ENCODE data around the gene NAV2. TPM values are rescaled to one million over a fixed set of nuclear protein-coding genes. Genes with fewer than 3 reads are reported as not detected.

Gene NAV2
- total and polyA plus RNA-seq, 5 donors = 4.4 to 12.9 (median 8.6) TPM

- WGBS = under 1% methylated on average over 48 of the region's 48 CpGs
- DNase-seq (peak in 2 of 3 donors; percentile 63 to 64), ATAC-seq (peak; percentile 39 to 54)
- peaks cover 2% of the 10 kb centered on the region for H3K4me1 ChIP-seq (ENCODE audit: control insufficient read depth, insufficient read depth, low read length)
- H3K9me3 ChIP-seq (ENCODE audit: control insufficient read depth, low read length) = no peaks in the 10 kb centered on the region
- no peak overlapping the region for H3K27ac ChIP-seq (ENCODE audit: low read length)
- no peaks in the 10 kb centered on the region for H3K27me3 ChIP-seq (ENCODE audit: control insufficient read depth, insufficient read depth)
- intact Hi-C loops (cut with DNase I) = no loop called here
- H3K4me3 ChIP-seq (ENCODE audit: low read length) = peak overlapping the region; percentile 90
These were observed 64.4 kb downstream of the NAV2 start for GRCh38 chr11:19777039-19777376.

GRCh38 chr11:19777377-19778102 lies 64.9 kb downstream of the NAV2 start:
- WGBS = 12% methylated on average over 29 of the region's 29 CpGs
- H3K27me3 ChIP-seq (ENCODE audit: control insufficient read depth, insufficient read depth) = no peaks in the 10 kb centered on the region
- H3K27ac ChIP-seq (ENCODE audit: low read length) = no peak overlapping the region

GRCh38 chr11:19779740-19780139 lies 67.1 kb downstream of the NAV2 start:
- intact Hi-C loops (cut with DNase I) = no loop called here
- WGBS = 91% methylated on average over 2 of the region's 2 CpGs
- DNase-seq = no peak
- no peak for ATAC-seq
- Histone ChIP-seq H3K27me3 (ENCODE audit: control insufficient read depth, insufficient read depth) (no peaks in the 10 kb centered on the region), H3K9me3 (ENCODE audit: control insufficient read depth, low read length) (no peaks in the 10 kb centered on the region), H3K4me3 (ENCODE audit: low read length) (no peak overlapping the region), H3K27ac (ENCODE audit: low read length) (no peak overlapping the region), H3K4me1 (ENCODE audit: control insufficient read depth, insufficient read depth, low read length) (peaks cover 2% of the 10 kb centered on the region)

More at GRCh38 chr11:19777377-19778102, 64.9 kb downstream of the NAV2 start:
- ATAC-seq = peak; percentile 56 to 76
- intact Hi-C loops (cut with DNase I) = no loop called here
- peak in 1 of 3 donors; percentile 35 for DNase-seq
- Histone ChIP-seq H3K4me1 (ENCODE audit: control insufficient read depth, insufficient read depth, low read length) (peaks cover 2% of the 10 kb centered on the region), H3K9me3 (ENCODE audit: control insufficient read depth, low read length) (no peaks in the 10 kb centered on the region), H3K4me3 (ENCODE audit: low read length) (peak overlapping the region; percentile 90)

- ATAC-seq = no peak
- WGBS = 100% methylated on average over 1 of the region's 1 CpG
- no peaks in the 10 kb centered on the region for H3K4me1 ChIP-seq (ENCODE audit: control insufficient read depth, insufficient read depth, low read length)
These were observed 68.7 kb downstream of the NAV2 start for GRCh38 chr11:19781351-19781750.

GRCh38 chr11:19785265-19785664 lies 72.6 kb downstream of the NAV2 start:
- Histone ChIP-seq H3K27me3 (ENCODE audit: control insufficient read depth, insufficient read depth) (no peaks in the 10 kb centered on the region), H3K9me3 (ENCODE audit: control insufficient read depth, low read length) (no peaks in the 10 kb centered on the region), H3K27ac (ENCODE audit: low read length) (no peak overlapping the region), H3K4me1 (ENCODE audit: control insufficient read depth, insufficient read depth, low read length) (no peaks in the 10 kb centered on the region), H3K4me3 (ENCODE audit: low read length) (no peak overlapping the region)
- no peak for ATAC-seq
- 91% methylated on average over 2 of the region's 2 CpGs for WGBS
- DNase-seq = no peak
- intact Hi-C loops (cut with DNase I) = no loop called here

More at GRCh38 chr11:19781351-19781750, 68.7 kb downstream of the NAV2 start:
- H3K9me3 ChIP-seq (ENCODE audit: control insufficient read depth, low read length) = no peaks in the 10 kb centered on the region
- no peak overlapping the region for H3K4me3 ChIP-seq (ENCODE audit: low read length)
- no peak overlapping the region for H3K27ac ChIP-seq (ENCODE audit: low read length)
- DNase-seq = no peak
- H3K27me3 ChIP-seq (ENCODE audit: control insufficient read depth, insufficient read depth) = no peaks in the 10 kb centered on the region
- intact Hi-C loops (cut with DNase I) = no loop called here

GRCh38 chr11:19786644-19787043 lies 74.0 kb downstream of the NAV2 start:
- intact Hi-C loops (cut with DNase I) = no loop called here
- no peak for DNase-seq
- 96% methylated on average over 2 of the region's 2 CpGs for WGBS
- no peaks in the 10 kb centered on the region for H3K27me3 ChIP-seq (ENCODE audit: control insufficient read depth, insufficient read depth)
- H3K27ac ChIP-seq (ENCODE audit: low read length) = no peak overlapping the region
- ATAC-seq = no peak
- no peaks in the 10 kb centered on the region for H3K4me1 ChIP-seq (ENCODE audit: control insufficient read depth, insufficient read depth, low read length)
- no peaks in the 10 kb centered on the region for H3K9me3 ChIP-seq (ENCODE audit: control insufficient read depth, low read length)
- no peak overlapping the region for H3K4me3 ChIP-seq (ENCODE audit: low read length)

GRCh38 chr11:19788435-19788834 lies 75.8 kb downstream of the NAV2 start:
- Histone ChIP-seq H3K4me3 (ENCODE audit: low read length) (no peak overlapping the region), H3K9me3 (ENCODE audit: control insufficient read depth, low read length) (no peaks in the 10 kb centered on the region), H3K27ac (ENCODE audit: low read length) (no peak overlapping the region), H3K4me1 (ENCODE audit: control insufficient read depth, insufficient read depth, low read length) (peaks cover 7% of the 10 kb centered on the region), H3K27me3 (ENCODE audit: control insufficient read depth, insufficient read depth) (no peaks in the 10 kb centered on the region)
- 94% methylated on average over 4 of the region's 4 CpGs for WGBS
- ATAC-seq (no peak), DNase-seq (no peak)
- intact Hi-C loops (cut with DNase I) = no loop called here

GRCh38 chr11:19789245-19789644 lies 76.6 kb downstream of the NAV2 start:
- WGBS = 88% methylated on average over 6 of the region's 6 CpGs
- Histone ChIP-seq H3K9me3 (ENCODE audit: control insufficient read depth, low read length) (no peaks in the 10 kb centered on the region), H3K4me1 (ENCODE audit: control insufficient read depth, insufficient read depth, low read length) (peaks cover 9% of the 10 kb centered on the region)

GRCh38 chr11:19789835-19790710 lies 77.4 kb downstream of the NAV2 start:
- DNase-seq = peak in 1 of 3 donors; percentile 55
- peak; percentile 51 to 58 for ATAC-seq
- no peak overlapping the region for H3K4me3 ChIP-seq (ENCODE audit: low read length)
- H3K27me3 ChIP-seq (ENCODE audit: control insufficient read depth, insufficient read depth) = no peaks in the 10 kb centered on the region
- 45% methylated on average over 10 of the region's 10 CpGs for WGBS
- H3K27ac ChIP-seq (ENCODE audit: low read length) = no peak overlapping the region
- intact Hi-C loops (cut with DNase I) = no loop called here
- no peaks in the 10 kb centered on the region for H3K9me3 ChIP-seq (ENCODE audit: control insufficient read depth, low read length)
- H3K4me1 ChIP-seq (ENCODE audit: control insufficient read depth, insufficient read depth, low read length) = peaks cover 9% of the 10 kb centered on the region

More at GRCh38 chr11:19789245-19789644, 76.6 kb downstream of the NAV2 start:
- intact Hi-C loops (cut with DNase I) = no loop called here
- H3K27ac ChIP-seq (ENCODE audit: low read length) = no peak overlapping the region
- no peaks in the 10 kb centered on the region for H3K27me3 ChIP-seq (ENCODE audit: control insufficient read depth, insufficient read depth)
- no peak for DNase-seq
- ATAC-seq = no peak
- H3K4me3 ChIP-seq (ENCODE audit: low read length) = no peak overlapping the region

GRCh38 chr11:19790831-19791552 lies 78.4 kb downstream of the NAV2 start:
- Histone ChIP-seq H3K4me3 (ENCODE audit: low read length) (no peak overlapping the region), H3K27me3 (ENCODE audit: control insufficient read depth, insufficient read depth) (no peaks in the 10 kb centered on the region), H3K4me1 (ENCODE audit: control insufficient read depth, insufficient read depth, low read length) (peaks cover 9% of the 10 kb centered on the region), H3K9me3 (ENCODE audit: control insufficient read depth, low read length) (no peaks in the 10 kb centered on the region), H3K27ac (ENCODE audit: low read length) (no peak overlapping the region)
- ATAC-seq = peak in 1 of 2 donors; percentile 36
- intact Hi-C loops (cut with DNase I) = no loop called here
- 85% methylated on average over 8 of the region's 8 CpGs for WGBS
- no peak for DNase-seq

GRCh38 chr11:19792510-19792909 lies 79.9 kb downstream of the NAV2 start:
- Histone ChIP-seq H3K27me3 (ENCODE audit: control insufficient read depth, insufficient read depth) (no peaks in the 10 kb centered on the region), H3K9me3 (ENCODE audit: control insufficient read depth, low read length) (no peaks in the 10 kb centered on the region), H3K4me1 (ENCODE audit: control insufficient read depth, insufficient read depth, low read length) (peaks cover 9% of the 10 kb centered on the region), H3K27ac (ENCODE audit: low read length) (no peak overlapping the region), H3K4me3 (ENCODE audit: low read length) (no peak overlapping the region)
- ATAC-seq (peak in 1 of 2 donors; percentile 25), DNase-seq (no peak)
- 58% methylated on average over 2 of the region's 2 CpGs for WGBS
- intact Hi-C loops (cut with DNase I) = no loop called here
